Neural cell (in vitro differentiated cells): Measurements from ENCODE around the gene DCTN1. TPM values are rescaled to one million over a fixed set of nuclear protein-coding genes. Genes with fewer than 3 reads are reported as not detected.

Source experiments
- H2AFZ ChIP-seq: fragments of 200-600, 300-800 bp; sonication (generic), shearing (Covaris generic); 2 replicates; pipeline ENCODE4 v1.6.0; 2014; ENCODE audit warnings: low read depth, mild to moderate bottlenecking, antibody characterized with exemption, low read length, moderate library complexity
- H3F3A ChIP-seq: fragments of 200-600 bp; shearing (Covaris generic); 2 replicates; pipeline ENCODE4 v1.6.1; 2016; ENCODE audit warnings: mild to moderate bottlenecking, moderate library complexity, mixed read lengths, antibody characterized with exemption, low read length; ENCODE audit not compliant: insufficient read depth, poor library complexity, severe bottlenecking
- H3K27ac ChIP-seq: fragments of 200-600, 300-800 bp; sonication (generic), shearing (Covaris generic); 2 replicates; pipeline ENCODE4 v1.5.1; 2014; ENCODE audit warnings: mild to moderate bottlenecking, low read length, moderate library complexity
- H3K27me3 ChIP-seq: fragments of 300-800, 200-600 bp; sonication (generic), shearing (Covaris generic); 2 replicates; pipeline ENCODE4 v1.6.0; 2014; ENCODE audit warnings: mild to moderate bottlenecking, low read depth, low read length, moderate library complexity; ENCODE audit not compliant: insufficient read depth
- H3K36me3 ChIP-seq: fragments of 300-800, 200-600 bp; sonication (generic), shearing (Covaris generic); 2 replicates; pipeline ENCODE4 v1.5.1; 2014; ENCODE audit warnings: mild to moderate bottlenecking, antibody characterized with exemption, low read length, moderate library complexity; ENCODE audit not compliant: insufficient read depth
- H3K4me2 ChIP-seq: fragments of 300-800, 200-600 bp; sonication (generic), shearing (Covaris generic); 2 replicates; pipeline ENCODE4 v1.6.0; 2014; ENCODE audit warnings: mild to moderate bottlenecking, low read length
- H3K4me3 ChIP-seq: fragments of 300-800, 200-600 bp; sonication (generic), shearing (Covaris generic); 2 replicates; pipeline ENCODE4 v1.5.1; 2014; ENCODE audit warnings: mild to moderate bottlenecking, low read length, moderate library complexity
- H3K79me2 ChIP-seq: fragments of 200-600 bp; shearing (Covaris generic); replicated peaks from 2 replicates; pipeline ENCODE4 v1.6.0; 2014; ENCODE audit warnings: mild to moderate bottlenecking, low read length, moderate library complexity; ENCODE audit not compliant: insufficient read depth
- H3K9ac ChIP-seq: fragments of 300-800, 200-600 bp; sonication (generic), shearing (Covaris generic); 2 replicates; pipeline ENCODE4 v1.6.1; 2016; ENCODE audit warnings: mild to moderate bottlenecking, low read length, mixed read lengths
- H3K9me2 ChIP-seq: fragments of 200-600 bp; shearing (Covaris generic); 2 replicates; pipeline ENCODE4 v1.6.1; 2016; ENCODE audit warnings: mild to moderate bottlenecking, low read length, mixed read lengths; ENCODE audit not compliant: insufficient read depth
- H3K9me3 ChIP-seq: fragments of 200-600, 300-800 bp; sonication (generic), shearing (Covaris generic); 2 replicates; pipeline ENCODE4 v1.6.1; 2016; ENCODE audit warnings: mild to moderate bottlenecking, mixed run types, low read length, moderate library complexity, mixed read lengths
- H4K20me1 ChIP-seq: fragments of 200-600 bp; shearing (Covaris generic); 2 replicates; pipeline ENCODE4 v1.6.1; 2016; ENCODE audit warnings: mild to moderate bottlenecking, mixed run types; ENCODE audit not compliant: insufficient read depth
- EP300 ChIP-seq: fragments of 450-650 bp; conservative IDR thresholded peaks from 2 replicates; pipeline ENCODE4 v1.6.1; 2014; ENCODE audit warnings: antibody characterized with exemption, mild to moderate bottlenecking, moderate library complexity; ENCODE audit not compliant: poor library complexity, severe bottlenecking
- EZH2 ChIP-seq: fragments of 200-600, 300-800 bp; shearing (Covaris generic), sonication (generic); IDR thresholded peaks from 2 replicates; pipeline ENCODE4 v1.6.1; 2014; ENCODE audit warnings: antibody characterized with exemption, low read length, borderline replicate concordance, mild to moderate bottlenecking; ENCODE audit not compliant: insufficient read depth, poor library complexity, severe bottlenecking
- MXI1 ChIP-seq: fragments of 450-650 bp; conservative IDR thresholded peaks from 2 replicates; pipeline ENCODE4 v1.6.1; 2014; ENCODE audit warnings: antibody characterized with exemption, mild to moderate bottlenecking; ENCODE audit not compliant: poor library complexity, severe bottlenecking
- POLR2AphosphoS5 ChIP-seq: IDR thresholded peaks from 2 replicates; pipeline ENCODE4 v1.6.1; 2012
- RAD21 ChIP-seq: fragments of 450-650 bp; conservative IDR thresholded peaks from 2 replicates; pipeline ENCODE4 v1.6.1; 2014; ENCODE audit warnings: antibody characterized with exemption, mild to moderate bottlenecking, moderate library complexity
- REST ChIP-seq: IDR thresholded peaks from 2 replicates; pipeline ENCODE4 v1.6.1; 2012; ENCODE audit warnings: borderline replicate concordance
- SMC3 ChIP-seq: fragments of 450-650 bp; conservative IDR thresholded peaks from 2 replicates; pipeline ENCODE4 v1.6.1; 2014; ENCODE audit warnings: antibody characterized with exemption, mild to moderate bottlenecking, moderate library complexity; ENCODE audit not compliant: poor library complexity
- TAF1 ChIP-seq: IDR thresholded peaks from 2 replicates; pipeline ENCODE4 v1.6.1; 2012; ENCODE audit warnings: low read depth
- polyA plus RNA-seq: library from polyadenylated mRNA; depleted of rRNA; stranded (reverse); fragments of >200 nt; gene quantifications from 2 replicates; pipeline ENCODE4 v1.2.3, GENCODE V29; 2014
- TF ChIP-seq, protein P1 (sequence below): fragments of 450-650 bp; IDR thresholded peaks from 2 replicates; pipeline ENCODE4 v1.5.1; 2014; ENCODE audit warnings: antibody characterized with exemption, mild to moderate bottlenecking, moderate library complexity; ENCODE audit not compliant: poor library complexity, severe bottlenecking

Gene DCTN1
- polyA plus RNA-seq, 1 donor from 2014 or later, result 160 TPM

GRCh38 chr2:74427551-74427950 is 47.4 kb upstream of the DCTN1 start:
- H2AFZ ChIP-seq, result no peak overlapping the region
- no peak overlapping the region for H3K4me3 ChIP-seq
- no peaks in the 10 kb centered on the region for H3K36me3 ChIP-seq
- H3K27ac ChIP-seq, result no peak overlapping the region
- H3K9me3 ChIP-seq, result no peaks in the 10 kb centered on the region
- no peaks in the 10 kb centered on the region for H3K27me3 ChIP-seq
- H3K79me2 ChIP-seq, result no peaks in the 10 kb centered on the region
- no peak for TF ChIP-seq TAF1
- TF ChIP-seq EP300, result no peak
- TF ChIP-seq REST, result no peak
- TF ChIP-seq EZH2, result no peak
- TF ChIP-seq POLR2AphosphoS5, result no peak
- TF ChIP-seq, protein P1, sequence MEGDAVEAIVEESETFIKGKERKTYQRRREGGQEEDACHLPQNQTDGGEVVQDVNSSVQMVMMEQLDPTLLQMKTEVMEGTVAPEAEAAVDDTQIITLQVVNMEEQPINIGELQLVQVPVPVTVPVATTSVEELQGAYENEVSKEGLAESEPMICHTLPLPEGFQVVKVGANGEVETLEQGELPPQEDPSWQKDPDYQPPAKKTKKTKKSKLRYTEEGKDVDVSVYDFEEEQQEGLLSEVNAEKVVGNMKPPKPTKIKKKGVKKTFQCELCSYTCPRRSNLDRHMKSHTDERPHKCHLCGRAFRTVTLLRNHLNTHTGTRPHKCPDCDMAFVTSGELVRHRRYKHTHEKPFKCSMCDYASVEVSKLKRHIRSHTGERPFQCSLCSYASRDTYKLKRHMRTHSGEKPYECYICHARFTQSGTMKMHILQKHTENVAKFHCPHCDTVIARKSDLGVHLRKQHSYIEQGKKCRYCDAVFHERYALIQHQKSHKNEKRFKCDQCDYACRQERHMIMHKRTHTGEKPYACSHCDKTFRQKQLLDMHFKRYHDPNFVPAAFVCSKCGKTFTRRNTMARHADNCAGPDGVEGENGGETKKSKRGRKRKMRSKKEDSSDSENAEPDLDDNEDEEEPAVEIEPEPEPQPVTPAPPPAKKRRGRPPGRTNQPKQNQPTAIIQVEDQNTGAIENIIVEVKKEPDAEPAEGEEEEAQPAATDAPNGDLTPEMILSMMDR, result no peak
- TF ChIP-seq RAD21, result no peak
- TF ChIP-seq SMC3, result no peak
- no peak for TF ChIP-seq MXI1
- no peak overlapping the region for H3K4me2 ChIP-seq
- no peaks in the 10 kb centered on the region for H3F3A ChIP-seq
- H3K9ac ChIP-seq, result no peak overlapping the region
- no peaks in the 10 kb centered on the region for H4K20me1 ChIP-seq
- no peaks in the 10 kb centered on the region for H3K9me2 ChIP-seq

GRCh38 chr2:74426181-74426758 is 46.2 kb upstream of the DCTN1 start:
- H2AFZ ChIP-seq, result no peak overlapping the region
- no peaks in the 10 kb centered on the region for H3F3A ChIP-seq
- no peak overlapping the region for H3K9ac ChIP-seq
- H3K36me3 ChIP-seq, result no peaks in the 10 kb centered on the region
- H3K4me3 ChIP-seq, result no peak overlapping the region
- no peak for TF ChIP-seq RAD21
- no peak for TF ChIP-seq POLR2AphosphoS5
- TF ChIP-seq, protein P1, result no peak
- TF ChIP-seq SMC3, result no peak
- TF ChIP-seq EP300, result no peak
- no peak for TF ChIP-seq EZH2
- TF ChIP-seq REST, result no peak
- TF ChIP-seq MXI1, result no peak
- TF ChIP-seq TAF1, result no peak
- H3K9me3 ChIP-seq, result no peaks in the 10 kb centered on the region
- H3K27me3 ChIP-seq, result no peaks in the 10 kb centered on the region
- no peaks in the 10 kb centered on the region for H4K20me1 ChIP-seq
- no peaks in the 10 kb centered on the region for H3K9me2 ChIP-seq
- H3K79me2 ChIP-seq, result no peaks in the 10 kb centered on the region
- H3K27ac ChIP-seq, result no peak overlapping the region
- no peak overlapping the region for H3K4me2 ChIP-seq
